ENCODE results near the gene SUPV3L1. TPM values are rescaled to one million over a fixed set of nuclear protein-coding genes. Genes with fewer than 3 reads are reported as not detected.
"Not testable (repeated sequence)": the region's sequence is repeated elsewhere in the genome, so short reads cannot be mapped to it uniquely, and the experiment has no call there.

Gene SUPV3L1
- total RNA-seq, 2 experiments from 2014 or later: 27.0 to 40.9 TPM

- ChIA-PET POLR2A (interaction anchor here (0.7 kb wide), 1 partner anchor 204 kb away, joined by 4 read pairs; no protein-coding TSS in a partner anchor), CTCF (ENCODE audit: unreplicated experiment) (no interaction called here)
- intact Hi-C loops (cut with micrococcal nuclease; ENCODE audit: unreplicated experiment): no loop called here
- no peak for DNase-seq (ENCODE audit: low spot score)
- no peaks in the 10 kb centered on the region for H3K9me3 ChIP-seq (ENCODE audit: low read length)
- no peak overlapping the region for H3K27ac ChIP-seq (ENCODE audit: low read depth, low read length, poor library complexity, severe bottlenecking)
- TF ChIP-seq CTCF (conservative IDR thresholded peaks at IDR 0.05; ENCODE audit: low read length): no peak
- TF ChIP-seq EZH2phosphoT487 (IDR thresholded peaks at IDR 0.05; ENCODE audit: borderline replicate concordance, low read depth, low read length): no peak
- no peaks in the 10 kb centered on the region for H3K4me1 ChIP-seq (ENCODE audit: insufficient read depth, low read length, poor library complexity, severe bottlenecking)
- H3K79me2 ChIP-seq (ENCODE audit: insufficient read depth, low read depth, low read length): no peaks in the 10 kb centered on the region
- H3K36me3 ChIP-seq (ENCODE audit: insufficient read depth, low read length): peaks cover 22% of the 10 kb centered on the region; the same call in 1 of the 2 replicates
- H2AFZ ChIP-seq (ENCODE audit: low read length): no peak overlapping the region
- H3K4me2 ChIP-seq (ENCODE audit: low read length): no peak overlapping the region
- H3K9me2 ChIP-seq (ENCODE audit: insufficient read depth, low read length): no peaks in the 10 kb centered on the region
- BruUV-seq (replicated peaks): no TSS peak
- no peak overlapping the region for H3K4me3 ChIP-seq (ENCODE audit: low read depth, low read length, poor library complexity, severe bottlenecking)
- H4K20me1 ChIP-seq (ENCODE audit: insufficient read depth, low read length): no peaks in the 10 kb centered on the region
These were observed 40.1 kb upstream of the SUPV3L1 start for GRCh38 chr10:69139961-69140360.

- Histone ChIP-seq H3K79me2 (ENCODE audit: insufficient read depth, low read depth, low read length) (no peaks in the 10 kb centered on the region), H3K9me2 (ENCODE audit: insufficient read depth, low read length) (no peaks in the 10 kb centered on the region), H3K27ac (ENCODE audit: low read depth, low read length, poor library complexity, severe bottlenecking) (no peak overlapping the region), H3K9me3 (ENCODE audit: low read length) (no peaks in the 10 kb centered on the region), H4K20me1 (ENCODE audit: insufficient read depth, low read length) (no peaks in the 10 kb centered on the region), H3K36me3 (ENCODE audit: insufficient read depth, low read length) (peaks cover 8% of the 10 kb centered on the region; the same call in 1 of the 2 replicates), H3K4me2 (ENCODE audit: low read length) (no peak overlapping the region), H3K4me3 (ENCODE audit: low read depth, low read length, poor library complexity, severe bottlenecking) (no peak overlapping the region), H2AFZ (ENCODE audit: low read length) (no peak overlapping the region), H3K4me1 (ENCODE audit: insufficient read depth, low read length, poor library complexity, severe bottlenecking) (no peaks in the 10 kb centered on the region)
- ChIA-PET CTCF (ENCODE audit: unreplicated experiment) (no interaction called here), POLR2A (no interaction called here)
- DNase-seq (ENCODE audit: low spot score): no peak
- TF ChIP-seq EZH2phosphoT487 (IDR thresholded peaks at IDR 0.05; ENCODE audit: borderline replicate concordance, low read depth, low read length): no peak
- no peak for TF ChIP-seq CTCF (conservative IDR thresholded peaks at IDR 0.05; ENCODE audit: low read length)
- intact Hi-C loops (cut with micrococcal nuclease; ENCODE audit: unreplicated experiment): no loop called here
- BruUV-seq (replicated peaks): no TSS peak
These were observed 38.7 kb upstream of the SUPV3L1 start for GRCh38 chr10:69141304-69141703.

GRCh38 chr10:69142074-69142473 lies 38.0 kb upstream of the SUPV3L1 start:
- intact Hi-C loops (cut with micrococcal nuclease; ENCODE audit: unreplicated experiment); H3K9me2 ChIP-seq (ENCODE audit: insufficient read depth, low read length); CTCF ChIA-PET (ENCODE audit: unreplicated experiment); H3K4me2 ChIP-seq (ENCODE audit: low read length); H3K27ac ChIP-seq (ENCODE audit: low read depth, low read length, poor library complexity, severe bottlenecking); H3K4me1 ChIP-seq (ENCODE audit: insufficient read depth, low read length, poor library complexity, severe bottlenecking); H4K20me1 ChIP-seq (ENCODE audit: insufficient read depth, low read length); BruUV-seq (replicated peaks); H3K36me3 ChIP-seq (ENCODE audit: insufficient read depth, low read length); DNase-seq (ENCODE audit: low spot score); H3K9me3 ChIP-seq (ENCODE audit: low read length); H2AFZ ChIP-seq (ENCODE audit: low read length); H3K4me3 ChIP-seq (ENCODE audit: low read depth, low read length, poor library complexity, severe bottlenecking); H3K79me2 ChIP-seq (ENCODE audit: insufficient read depth, low read depth, low read length): not testable (repeated sequence)
- POLR2A ChIA-PET: interaction anchor here (0.6 to 0.7 kb wide), 2 partner anchors 9 to 76 kb away, joined by 3 to 4 read pairs; no protein-coding TSS in a partner anchor

Data from OCI-LY7 (cell line).